GM18870 (cell line): ENCODE data around the gene OVCA2.

Experiments used
- ATAC-seq: cut with Tn5 transposase; IDR thresholded peaks from one replicate; pipeline ENCODE4 v1.9.1; 2021; ENCODE audit warnings: moderate library complexity; ENCODE audit not compliant: unreplicated experiment

Gene OVCA2

DNA sequence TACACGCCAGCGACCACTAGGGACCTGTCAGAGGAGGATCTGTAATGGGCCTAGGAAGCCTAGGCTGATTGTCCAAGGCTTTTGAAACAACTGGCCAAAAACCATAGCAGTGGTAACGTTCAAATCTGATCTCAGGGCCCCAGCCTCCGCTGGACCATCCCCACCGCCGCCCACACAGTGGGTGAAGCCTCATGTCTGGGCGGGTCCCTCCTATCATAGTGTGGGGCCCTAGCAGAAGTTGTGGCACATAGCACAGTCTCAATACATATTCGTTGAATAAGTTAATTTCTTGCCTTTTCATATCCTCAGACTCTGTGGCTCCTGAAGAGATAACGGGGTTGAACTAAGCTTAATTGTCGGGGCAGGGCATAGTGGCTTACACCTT lies 11.1 kb upstream of the OVCA2 start:
- no peak for ATAC-seq

- ATAC-seq = no peak
Observed at GRCh38 chr17:2033153-2033552, 8.7 kb upstream of the OVCA2 start.

- no peak for ATAC-seq
Observed at GRCh38 chr17:2034157-2034556, 7.7 kb upstream of the OVCA2 start.

- ATAC-seq = no peak
Observed at GRCh38 chr17:2034806-2035540, 6.8 kb upstream of the OVCA2 start.

DNA sequence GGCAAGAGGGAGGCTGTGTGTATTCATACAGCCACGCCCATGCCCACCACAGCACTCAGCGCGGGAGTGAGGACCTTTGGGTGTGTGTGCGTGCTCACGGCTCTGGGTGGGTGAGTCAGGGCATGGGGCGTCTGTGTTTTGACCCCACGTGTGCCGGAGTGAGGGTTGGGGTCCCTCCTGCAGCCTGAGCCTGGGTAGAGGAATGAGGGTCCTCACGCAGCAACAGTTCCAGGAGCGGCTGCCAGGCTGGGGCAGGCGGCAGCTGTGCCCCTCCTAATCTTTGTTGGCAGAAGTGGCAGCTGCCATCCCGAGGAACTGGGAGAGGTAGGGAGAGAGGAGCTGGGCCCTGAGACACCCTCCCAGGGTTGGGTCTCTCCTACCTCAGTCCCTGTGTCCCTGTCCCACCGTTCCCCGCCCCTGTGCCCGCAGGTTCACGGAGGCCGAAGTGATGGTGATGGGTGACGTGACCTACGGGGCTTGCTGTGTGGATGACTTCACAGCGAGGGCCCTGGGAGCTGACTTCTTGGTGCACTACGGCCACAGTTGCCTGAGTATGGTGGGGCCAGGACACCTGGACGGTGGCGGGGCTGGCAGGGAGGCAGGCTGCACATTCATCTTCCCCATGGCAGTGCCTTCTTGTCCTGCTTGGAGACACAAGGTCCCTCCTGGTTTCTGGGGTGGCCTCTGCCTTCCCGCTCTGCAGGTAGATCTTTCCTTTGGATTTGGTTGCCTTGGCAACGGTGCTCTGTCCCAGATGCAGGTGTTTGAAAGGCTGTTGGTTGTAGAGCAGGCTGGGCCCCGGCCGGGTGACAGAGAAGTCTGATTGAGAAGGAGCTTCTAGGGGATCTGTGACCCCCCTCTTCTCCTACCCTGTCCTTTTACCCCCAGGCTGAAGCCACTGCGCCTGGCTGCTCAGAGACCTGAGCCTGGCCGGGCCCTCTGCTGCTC lies 6.0 kb upstream of the OVCA2 start:
- ATAC-seq = no peak

DNA sequence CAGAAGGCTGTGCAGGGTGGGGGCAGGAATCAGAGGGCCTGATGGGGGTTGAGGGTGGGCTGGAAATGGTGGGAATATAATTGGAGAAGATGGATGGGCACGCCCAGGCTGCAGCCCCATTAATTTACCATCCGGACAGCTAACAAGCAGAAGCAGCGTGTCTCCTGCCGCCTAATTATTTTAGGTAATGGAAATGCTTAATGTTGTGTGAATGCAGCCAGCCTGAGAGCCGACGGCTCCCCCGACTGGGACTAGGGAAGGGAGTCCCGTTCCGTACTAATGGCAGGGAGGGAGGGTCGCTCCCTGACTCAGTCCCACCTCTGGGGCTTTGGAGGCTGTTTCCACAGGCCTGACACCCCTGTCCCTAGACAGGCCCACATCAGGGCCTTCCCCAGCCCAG lies 4.7 kb upstream of the OVCA2 start:
- ATAC-seq = no peak

DNA sequence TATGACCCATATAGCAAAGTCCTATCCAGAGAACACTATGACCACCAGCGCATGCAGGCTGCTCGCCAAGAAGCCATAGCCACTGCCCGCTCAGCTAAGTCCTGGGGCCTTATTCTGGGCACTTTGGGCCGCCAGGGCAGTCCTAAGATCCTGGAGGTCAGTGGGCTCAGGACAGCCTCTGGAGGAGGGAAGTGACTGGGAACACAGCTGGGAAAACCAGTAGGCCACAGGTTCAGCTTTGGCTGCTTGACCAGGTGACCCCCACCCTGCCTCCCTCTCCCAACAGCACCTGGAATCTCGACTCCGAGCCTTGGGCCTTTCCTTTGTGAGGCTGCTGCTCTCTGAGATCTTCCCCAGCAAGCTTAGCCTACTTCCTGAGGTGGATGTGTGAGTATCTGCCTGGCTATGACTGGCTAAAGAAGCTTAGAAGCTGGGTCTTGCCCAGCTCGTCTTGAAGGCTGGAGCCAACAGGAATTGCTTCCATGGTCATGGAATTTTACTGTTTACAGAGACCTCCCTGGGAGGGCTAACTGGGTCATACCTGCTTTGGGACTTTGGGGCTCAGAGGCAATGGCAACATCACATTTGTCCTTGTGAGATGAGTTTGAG lies 1.5 kb upstream of the OVCA2 start:
- no peak for ATAC-seq

GRCh38 chr17:2040942-2041560 lies 771 bp upstream of the OVCA2 start:
- no peak for ATAC-seq

GRCh38 chr17:2042390-2042847 lies 597 bp downstream of the OVCA2 start:
- no peak for ATAC-seq

- ATAC-seq = no peak
Observed at GRCh38 chr17:2042933-2043332, 1.1 kb downstream of the OVCA2 start.

DNA sequence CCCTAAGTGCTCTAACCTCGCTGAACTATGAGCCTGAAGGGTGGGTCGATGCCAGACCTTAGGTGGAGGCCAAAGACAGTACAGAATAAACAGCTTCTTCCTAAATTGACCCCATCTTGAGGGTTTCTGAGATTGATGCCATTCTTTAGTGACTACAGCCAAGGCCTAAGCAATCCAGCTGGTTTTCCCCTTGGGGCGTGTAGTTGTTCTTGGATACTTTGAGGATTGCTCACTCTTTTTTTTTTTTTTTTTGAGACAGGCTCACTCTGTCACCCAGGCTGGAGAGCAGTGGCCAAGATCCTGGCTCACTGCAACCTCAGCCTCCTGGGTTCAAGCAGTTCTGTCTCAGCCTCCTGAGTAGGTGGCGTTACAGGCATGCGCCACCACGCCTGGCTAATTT lies 2.0 kb downstream of the OVCA2 start:
- ATAC-seq = no peak

GRCh38 chr17:2044263-2044894 lies 2.6 kb downstream of the OVCA2 start:
- no peak for ATAC-seq

GRCh38 chr17:2047590-2047989 lies 5.8 kb downstream of the OVCA2 start:
- ATAC-seq = no peak

DNA sequence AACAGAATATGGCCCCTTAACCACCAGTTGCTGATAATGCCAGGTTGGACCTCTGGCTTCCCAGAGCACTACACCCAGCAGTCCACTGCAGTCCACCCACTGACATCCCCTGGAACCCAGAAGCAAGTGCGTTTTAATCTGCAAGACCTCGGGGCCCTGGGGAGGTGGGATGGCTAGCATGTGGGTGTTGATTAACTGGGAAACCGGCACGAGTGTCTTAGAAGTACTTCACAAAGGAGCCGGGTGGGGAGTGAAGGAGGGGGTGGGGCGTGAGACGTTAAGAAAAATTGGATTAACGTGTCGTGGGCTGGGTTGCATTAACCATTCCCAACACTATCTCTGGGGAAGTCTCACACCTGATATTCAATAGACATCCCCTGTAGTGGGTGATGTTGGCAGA lies 7.0 kb downstream of the OVCA2 start:
- ATAC-seq = no peak

- ATAC-seq = peak; percentile 42
Observed at GRCh38 chr17:2049333-2050299, 7.8 kb downstream of the OVCA2 start.

- ATAC-seq = no peak
Observed at GRCh38 chr17:2050300-2051060, 8.7 kb downstream of the OVCA2 start.

- ATAC-seq = no peak
Observed at GRCh38 chr17:2051061-2051932, 9.5 kb downstream of the OVCA2 start.
